Astrocyte of the cerebellum (primary cell): Measurements from ENCODE around the gene UNC79.
"Not testable (repeated sequence)": the region's sequence is repeated elsewhere in the genome, so short reads cannot be mapped to it uniquely, and the experiment has no call there.

Source experiments
- DNase-seq: peaks from one replicate; pipeline ENCODE4 v3.0.0-alpha.2; 2011; ENCODE audit warnings: low read depth
- H3K4me3 ChIP-seq: 2 replicates; pipeline ENCODE4 v1.5.1; 2011; ENCODE audit warnings: mild to moderate bottlenecking, low read depth, low read length, moderate library complexity
- in situ Hi-C: cut with HindIII; loops from 2 replicates; pipeline ENCODE4 v1.10.0; 2017; ENCODE audit warnings: low sequenced_read_pairs
- TF ChIP-seq, protein P1 (sequence below): IDR thresholded peaks from 2 replicates; pipeline ENCODE4 v1.5.1; 2012; ENCODE audit warnings: low read length, low read depth, moderate library complexity, mild to moderate bottlenecking; ENCODE audit errors: missing control alignments

The UNC79 gene

GRCh38 chr14:93430315-93431035, at the start of gene UNC79:
UNC79 (plus strand) TSS chr14:93430939; CDS start chr14:93431030, 91 bp downstream.
- TF ChIP-seq, protein P1, sequence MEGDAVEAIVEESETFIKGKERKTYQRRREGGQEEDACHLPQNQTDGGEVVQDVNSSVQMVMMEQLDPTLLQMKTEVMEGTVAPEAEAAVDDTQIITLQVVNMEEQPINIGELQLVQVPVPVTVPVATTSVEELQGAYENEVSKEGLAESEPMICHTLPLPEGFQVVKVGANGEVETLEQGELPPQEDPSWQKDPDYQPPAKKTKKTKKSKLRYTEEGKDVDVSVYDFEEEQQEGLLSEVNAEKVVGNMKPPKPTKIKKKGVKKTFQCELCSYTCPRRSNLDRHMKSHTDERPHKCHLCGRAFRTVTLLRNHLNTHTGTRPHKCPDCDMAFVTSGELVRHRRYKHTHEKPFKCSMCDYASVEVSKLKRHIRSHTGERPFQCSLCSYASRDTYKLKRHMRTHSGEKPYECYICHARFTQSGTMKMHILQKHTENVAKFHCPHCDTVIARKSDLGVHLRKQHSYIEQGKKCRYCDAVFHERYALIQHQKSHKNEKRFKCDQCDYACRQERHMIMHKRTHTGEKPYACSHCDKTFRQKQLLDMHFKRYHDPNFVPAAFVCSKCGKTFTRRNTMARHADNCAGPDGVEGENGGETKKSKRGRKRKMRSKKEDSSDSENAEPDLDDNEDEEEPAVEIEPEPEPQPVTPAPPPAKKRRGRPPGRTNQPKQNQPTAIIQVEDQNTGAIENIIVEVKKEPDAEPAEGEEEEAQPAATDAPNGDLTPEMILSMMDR = no peak
- in situ Hi-C loops = no loop called here
- DNase-seq = no peak
- H3K4me3 ChIP-seq = peak within 1 kb of the TSS; percentile 30

DNA sequence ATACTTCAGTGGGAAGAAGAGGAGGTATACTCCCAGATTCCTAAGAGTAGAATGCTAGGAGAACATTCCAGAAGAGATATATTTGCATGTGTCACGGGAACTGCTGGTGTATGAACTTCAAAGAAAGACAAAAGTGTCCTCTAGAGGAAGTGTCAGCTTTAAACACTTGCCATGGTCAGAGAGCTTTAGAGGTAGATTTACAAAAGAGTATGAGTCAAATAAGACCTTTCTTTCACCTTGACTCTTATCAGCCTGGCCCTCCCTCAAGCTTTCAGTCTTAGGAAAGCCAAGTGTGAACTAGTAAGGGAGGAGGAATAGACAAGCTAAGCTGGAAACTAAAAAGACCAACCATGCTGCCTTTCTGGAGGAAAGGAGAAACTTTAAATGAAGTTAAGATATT, 49.1 kb upstream of the UNC79 start:
- DNase-seq = no peak
- H3K4me3 ChIP-seq = no peak overlapping the region
- TF ChIP-seq, protein P1 = no peak
- in situ Hi-C loops = no loop called here

DNA sequence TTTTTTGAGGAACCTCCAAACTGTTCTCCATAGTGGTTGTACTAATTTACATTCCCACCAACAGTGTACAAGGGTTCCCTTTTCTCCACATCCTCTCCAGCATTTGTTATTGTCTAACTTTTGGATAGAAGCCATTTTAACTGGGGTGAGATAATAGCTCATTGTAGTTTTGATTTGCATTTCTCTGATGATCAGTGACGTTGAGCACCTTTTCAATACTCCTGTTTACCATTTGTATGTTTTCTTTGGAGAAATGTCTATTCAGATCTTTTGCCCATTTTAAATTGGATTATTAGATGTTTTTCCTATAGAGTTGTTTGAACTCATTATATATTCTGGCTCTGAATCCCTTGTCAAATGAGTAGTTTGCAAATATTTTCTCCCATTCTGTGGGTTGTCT, 46.5 kb upstream of the UNC79 start:
- H3K4me3 ChIP-seq, in situ Hi-C loops, DNase-seq: not testable (repeated sequence)

DNA sequence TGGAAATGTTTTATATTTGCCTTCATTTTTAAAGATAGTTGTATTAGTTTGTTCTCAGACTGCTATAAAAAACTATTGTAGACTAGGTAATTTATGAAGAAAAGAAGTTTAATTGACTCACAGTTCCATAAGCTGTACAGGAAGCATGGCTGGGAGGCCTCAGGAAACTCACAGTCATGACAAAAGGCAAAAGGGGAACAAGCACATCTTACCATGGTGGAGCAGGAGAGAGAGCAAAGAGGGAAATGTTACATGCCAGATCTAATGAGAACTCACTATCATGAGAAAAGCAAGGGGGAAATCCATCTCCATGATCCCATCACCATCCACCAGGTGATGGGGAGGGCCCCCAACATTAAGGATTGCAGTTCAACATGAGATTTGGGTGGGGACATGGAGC, 35.5 kb upstream of the UNC79 start:
- no peak for DNase-seq
- TF ChIP-seq, protein P1 = no peak
- no peak overlapping the region for H3K4me3 ChIP-seq
- in situ Hi-C loops = no loop called here

DNA sequence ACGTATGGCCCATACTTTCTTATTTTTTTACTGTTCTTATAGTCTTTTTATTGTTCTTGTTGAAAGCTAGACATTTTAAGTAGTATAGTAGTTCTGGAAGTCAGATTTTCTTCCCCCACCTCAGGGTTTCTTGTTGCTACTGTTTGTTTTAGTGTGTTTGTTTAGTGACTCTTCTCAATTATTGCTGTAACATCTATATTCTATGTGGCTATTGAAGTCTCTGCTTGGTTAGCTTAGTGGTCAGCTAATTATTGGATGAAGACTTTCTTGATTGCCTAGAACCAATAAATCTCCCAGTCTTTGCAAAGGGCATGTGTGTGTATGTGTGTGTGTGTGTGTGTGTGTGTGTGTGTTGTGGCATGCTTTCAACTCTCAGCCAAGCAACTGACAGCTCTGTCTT, 34.3 kb upstream of the UNC79 start:
- in situ Hi-C loops = no loop called here
- TF ChIP-seq, protein P1 = no peak
- no peak overlapping the region for H3K4me3 ChIP-seq
- no peak for DNase-seq

DNA sequence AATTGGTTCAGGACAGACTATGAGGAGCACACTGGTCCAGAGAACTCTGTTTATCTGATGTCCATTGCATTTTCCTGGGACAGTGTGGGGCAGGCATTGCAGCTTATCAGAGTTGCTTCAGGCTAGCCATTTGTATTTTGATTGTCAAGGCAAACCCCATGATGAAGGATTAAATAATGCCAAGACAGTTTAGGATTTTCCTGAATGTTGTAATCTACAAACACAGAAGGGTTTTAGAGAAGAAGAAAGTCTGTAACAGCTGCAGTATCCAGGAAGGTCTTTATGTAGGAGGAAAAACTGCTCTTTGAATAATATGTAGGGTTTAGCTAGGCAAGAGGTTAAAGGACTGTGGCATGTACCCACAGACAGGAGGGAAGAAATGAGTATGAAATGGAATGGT, 32.2 kb upstream of the UNC79 start:
- TF ChIP-seq, protein P1 = no peak
- no peak for DNase-seq
- in situ Hi-C loops = no loop called here
- no peak overlapping the region for H3K4me3 ChIP-seq

DNA sequence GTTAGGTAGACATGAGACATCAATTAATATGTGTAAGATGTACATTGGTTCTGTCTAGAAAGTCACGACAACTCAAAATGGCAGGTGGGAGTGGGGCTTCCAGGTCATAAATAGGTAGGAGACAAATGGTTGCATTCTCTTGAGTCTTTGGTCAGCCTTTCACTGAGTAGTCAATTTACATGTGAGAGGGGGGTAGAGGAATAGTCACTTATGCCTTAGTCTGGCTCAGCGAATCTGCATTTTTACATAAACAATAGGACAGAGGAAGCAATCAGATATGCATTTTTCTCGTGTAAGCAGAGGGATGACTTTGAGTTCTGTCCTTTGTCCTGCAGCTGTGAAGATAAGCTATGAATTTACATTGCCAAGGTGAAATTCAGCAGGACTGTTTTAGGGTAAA, 27.8 kb upstream of the UNC79 start:
- TF ChIP-seq, protein P1 = no peak
- in situ Hi-C loops = no loop called here
- H3K4me3 ChIP-seq = no peak overlapping the region
- no peak for DNase-seq
